GM04504 (cell line): ENCODE data around the gene SETD5.

ENCODE experiments used
- DNase-seq: peaks from one replicate; pipeline ENCODE4 v3.0.0-alpha.2; 2012; ENCODE audit warnings: low read depth

SETD5 gene

GRCh38 chr3:9514956-9515355 lies 117.5 kb downstream of the SETD5 start:
- no peak for DNase-seq

DNA sequence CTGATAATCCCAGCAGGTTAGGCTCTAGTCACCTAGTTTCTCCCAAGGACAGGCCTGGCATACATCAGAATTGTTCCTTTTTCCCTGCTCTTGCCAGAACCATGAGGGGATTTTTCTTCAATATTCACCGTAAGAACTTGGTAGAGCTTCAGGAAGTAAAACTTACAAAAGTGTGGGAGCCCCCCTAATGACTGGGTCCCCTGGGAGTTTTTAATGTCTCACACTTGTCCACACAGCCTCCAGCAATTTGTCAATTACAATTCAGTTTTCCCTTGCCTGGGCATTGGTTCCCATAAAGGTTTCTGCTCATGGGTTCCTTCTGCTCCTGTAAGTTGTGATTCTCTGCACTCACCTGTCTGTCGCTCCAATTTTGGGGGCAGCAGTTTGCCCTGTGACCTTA lies 127.7 kb downstream of the SETD5 start:
- DNase-seq = no peak
